GM21576 (cell line): ENCODE results near the gene SLC27A6.
"Not testable (repeated sequence)": the region's sequence is repeated elsewhere in the genome, so short reads cannot be mapped to it uniquely, and the experiment has no call there.

Experiments
- ATAC-seq: cut with Tn5 transposase; IDR thresholded peaks from one replicate; pipeline ENCODE4 v1.9.1; 2021; ENCODE audit warnings: mild to moderate bottlenecking, moderate library complexity; ENCODE audit not compliant: unreplicated experiment

SLC27A6 gene

GRCh38 chr5:128965011-128965637 lies at the start of gene SLC27A6:
TSS of gene SLC27A6 (plus strand) at chr5:128965488. CDS start at chr5:128966138, 650 bp downstream.
- ATAC-seq, result no peak

GRCh38 chr5:128919542-128919941 lies 45.7 kb upstream of the SLC27A6 start:
- no peak for ATAC-seq

GRCh38 chr5:128920345-128921215 lies 44.7 kb upstream of the SLC27A6 start:
- no peak for ATAC-seq

- no peak for ATAC-seq
Measured at GRCh38 chr5:128924299-128924698, 41.0 kb upstream of the SLC27A6 start.

GRCh38 chr5:128925973-128926372 lies 39.3 kb upstream of the SLC27A6 start:
- ATAC-seq, result no peak

GRCh38 chr5:128927644-128928043 lies 37.6 kb upstream of the SLC27A6 start:
- no peak for ATAC-seq

GRCh38 chr5:128932232-128932631 lies 33.1 kb upstream of the SLC27A6 start:
- not testable (repeated sequence) for ATAC-seq

- ATAC-seq, result not testable (repeated sequence)
Measured at GRCh38 chr5:128943100-128943499, 22.2 kb upstream of the SLC27A6 start.

GRCh38 chr5:128949847-128950546 lies 15.3 kb upstream of the SLC27A6 start:
- ATAC-seq, result no peak

GRCh38 chr5:128951301-128951700 lies 14.0 kb upstream of the SLC27A6 start:
- ATAC-seq, result not testable (repeated sequence)

- no peak for ATAC-seq
Measured at GRCh38 chr5:128956164-128956563, 9.1 kb upstream of the SLC27A6 start.

GRCh38 chr5:128962211-128962610 lies 3.1 kb upstream of the SLC27A6 start:
- no peak for ATAC-seq

GRCh38 chr5:128965638-128966302 lies 482 bp downstream of the SLC27A6 start:
- no peak for ATAC-seq

GRCh38 chr5:128966375-128966774 lies 1.1 kb downstream of the SLC27A6 start:
- ATAC-seq, result no peak

- ATAC-seq, result no peak
Measured at GRCh38 chr5:128966846-128967245, 1.6 kb downstream of the SLC27A6 start.

GRCh38 chr5:128973244-128973643 lies 8.0 kb downstream of the SLC27A6 start:
- ATAC-seq, result no peak

- ATAC-seq, result no peak
Measured at GRCh38 chr5:128974567-128974966, 9.3 kb downstream of the SLC27A6 start.

- ATAC-seq, result no peak
Measured at GRCh38 chr5:128979761-128980160, 14.5 kb downstream of the SLC27A6 start.

GRCh38 chr5:128980917-128981316 lies 15.6 kb downstream of the SLC27A6 start:
- ATAC-seq, result no peak

- ATAC-seq, result no peak
Measured at GRCh38 chr5:128984480-128984879, 19.2 kb downstream of the SLC27A6 start.

GRCh38 chr5:128988476-128988875 lies 23.2 kb downstream of the SLC27A6 start:
- no peak for ATAC-seq
